BJ (cell line): ENCODE data around the gene RS1. TPM values are rescaled to one million over a fixed set of nuclear protein-coding genes. Genes with fewer than 3 reads are reported as not detected.
A peak's percentile ranks its signal among the peaks of the same experiment; 100 is the strongest.

Source experiments
- CTCF ChIA-PET: fragments of 350-600 bp; formaldehyde crosslinking; extraction: SDS; loops from one replicate; lab custom pipeline; 2021; ENCODE audit warnings: antibody characterized with exemption, inconsistent platforms; lab: Yijun Ruan, JAX
- POLR2A ChIA-PET: fragments of 300-600 bp; sonication (Branson Sonifier 250); formaldehyde crosslinking; extraction: SDS; loops from one replicate; lab custom pipeline; 2021; ENCODE audit warnings: antibody characterized with exemption; lab: Charles Lee
- DNase-seq: peaks from one replicate; pipeline ENCODE4 v3.0.0-alpha.2; 2011; ENCODE audit warnings: low read depth
- H3K27me3 ChIP-seq: 2 replicates; pipeline ENCODE4 v1.6.0; 2011; ENCODE audit warnings: low read length; ENCODE audit not compliant: control insufficient read depth, insufficient read depth
- H3K36me3 ChIP-seq: 2 replicates; pipeline ENCODE4 v1.5.1; 2011; ENCODE audit warnings: low read length; ENCODE audit not compliant: control insufficient read depth, insufficient read depth
- H3K4me3 ChIP-seq: 2 replicates; pipeline ENCODE4 v1.5.1; 2011; ENCODE audit warnings: low read depth, mild to moderate bottlenecking, control low read depth, low read length
- polyA plus RNA-seq: library from polyadenylated mRNA; depleted of rRNA; stranded (reverse); fragments of >200 nt; gene quantifications from 2 replicates; pipeline ENCODE4 v1.2.3, GENCODE V29; 2011
- TF ChIP-seq, protein P1 (sequence below): IDR thresholded peaks from 2 replicates; pipeline ENCODE4 v1.5.1; 2011; ENCODE audit warnings: low read depth, mild to moderate bottlenecking, control low read depth, inconsistent platforms, low read length, moderate library complexity; ENCODE audit not compliant: insufficient read depth

Gene RS1
- polyA plus RNA-seq, 1 experiment = not detected

DNA sequence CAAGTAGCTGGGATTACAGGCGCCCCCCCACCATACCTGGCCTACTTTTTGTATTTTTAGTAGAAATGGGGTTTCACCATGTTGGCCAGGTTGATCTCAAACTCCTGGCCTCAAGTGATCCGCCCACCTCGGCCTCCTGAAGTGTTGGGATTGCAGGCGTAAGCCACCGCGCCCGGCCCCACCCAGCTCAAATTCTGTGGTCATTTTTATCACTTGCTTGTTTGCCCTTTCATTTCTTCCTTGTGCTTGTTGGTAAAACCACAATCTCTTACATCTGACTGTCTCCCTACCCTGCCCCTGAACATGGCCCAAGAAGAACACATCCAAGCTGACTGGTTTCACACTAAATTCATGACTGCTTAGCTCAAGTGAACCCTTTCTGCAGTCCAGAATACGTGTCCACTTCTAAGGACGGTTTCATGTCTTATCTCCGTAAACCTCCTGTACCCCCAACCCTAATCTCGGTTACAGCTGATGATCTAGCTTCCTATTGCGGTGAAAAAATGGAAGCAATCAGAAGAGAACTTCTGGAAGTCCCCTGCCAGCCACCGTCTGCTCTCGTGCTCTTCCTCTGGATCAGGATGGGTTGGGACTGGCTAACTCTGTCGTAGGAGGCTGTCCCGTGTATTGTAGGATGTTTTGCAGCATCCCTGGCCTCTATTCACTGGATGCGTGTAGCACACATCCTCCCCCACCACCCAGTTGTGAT, 5.4 kb upstream of the RS1 start:
- CTCF ChIA-PET = interaction anchor here (1.3 kb wide), 1 partner anchor 10 kb away, joined by 3 read pairs; no protein-coding TSS in a partner anchor
- POLR2A ChIA-PET = no interaction called here

DNA sequence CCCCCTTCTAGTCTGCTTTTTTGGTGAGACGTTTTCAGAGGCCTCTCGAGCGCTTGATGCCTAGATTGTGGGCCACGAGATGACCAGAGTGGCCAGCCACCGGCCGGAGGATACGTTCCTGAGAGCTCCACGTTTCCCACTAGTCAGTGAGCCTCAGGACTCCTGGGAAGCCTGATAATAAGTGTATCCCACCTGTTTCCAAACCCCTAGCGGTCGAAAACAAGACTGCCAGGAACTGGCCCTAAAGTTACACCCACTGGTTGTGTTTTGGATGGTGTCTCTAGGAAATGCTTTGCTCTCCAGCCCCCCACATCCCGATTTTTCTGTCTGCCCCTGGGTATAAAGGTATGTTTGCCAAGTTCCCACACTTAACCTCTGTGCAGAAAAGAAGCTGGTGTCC, 4.6 kb upstream of the RS1 start:
- H3K36me3 ChIP-seq = no peaks in the 10 kb centered on the region
- POLR2A ChIA-PET = no interaction called here
- DNase-seq = no peak

More for the DNA sequence above, 5.4 kb upstream of the RS1 start:
- Histone ChIP-seq H3K4me3 (no peak overlapping the region), H3K36me3 (no peaks in the 10 kb centered on the region), H3K27me3 (no peaks in the 10 kb centered on the region)
- DNase-seq = no peak
- TF ChIP-seq, protein P1, sequence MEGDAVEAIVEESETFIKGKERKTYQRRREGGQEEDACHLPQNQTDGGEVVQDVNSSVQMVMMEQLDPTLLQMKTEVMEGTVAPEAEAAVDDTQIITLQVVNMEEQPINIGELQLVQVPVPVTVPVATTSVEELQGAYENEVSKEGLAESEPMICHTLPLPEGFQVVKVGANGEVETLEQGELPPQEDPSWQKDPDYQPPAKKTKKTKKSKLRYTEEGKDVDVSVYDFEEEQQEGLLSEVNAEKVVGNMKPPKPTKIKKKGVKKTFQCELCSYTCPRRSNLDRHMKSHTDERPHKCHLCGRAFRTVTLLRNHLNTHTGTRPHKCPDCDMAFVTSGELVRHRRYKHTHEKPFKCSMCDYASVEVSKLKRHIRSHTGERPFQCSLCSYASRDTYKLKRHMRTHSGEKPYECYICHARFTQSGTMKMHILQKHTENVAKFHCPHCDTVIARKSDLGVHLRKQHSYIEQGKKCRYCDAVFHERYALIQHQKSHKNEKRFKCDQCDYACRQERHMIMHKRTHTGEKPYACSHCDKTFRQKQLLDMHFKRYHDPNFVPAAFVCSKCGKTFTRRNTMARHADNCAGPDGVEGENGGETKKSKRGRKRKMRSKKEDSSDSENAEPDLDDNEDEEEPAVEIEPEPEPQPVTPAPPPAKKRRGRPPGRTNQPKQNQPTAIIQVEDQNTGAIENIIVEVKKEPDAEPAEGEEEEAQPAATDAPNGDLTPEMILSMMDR = no peak

DNA sequence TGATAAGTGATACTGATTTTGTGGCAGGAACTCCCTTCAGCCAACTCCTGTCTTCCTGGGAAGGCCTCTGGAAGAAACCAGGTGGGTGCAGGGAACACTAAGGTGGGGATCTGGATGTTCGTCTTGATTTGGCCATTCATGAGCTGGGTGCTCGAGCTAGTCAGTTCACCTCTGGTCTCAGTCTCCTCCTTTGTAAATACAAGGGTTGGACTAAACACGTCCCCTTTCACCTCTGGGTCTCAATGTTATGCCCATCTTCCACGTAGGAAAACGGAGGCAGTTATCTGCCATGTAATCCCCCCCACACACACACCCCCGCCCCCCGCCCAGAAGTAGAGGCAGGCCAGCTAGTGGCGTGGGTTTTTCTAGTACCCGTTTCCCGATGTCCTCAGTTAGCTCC, 4.1 kb upstream of the RS1 start:
- Histone ChIP-seq H3K4me3 (no peak overlapping the region), H3K27me3 (no peaks in the 10 kb centered on the region), H3K36me3 (no peaks in the 10 kb centered on the region)
- TF ChIP-seq, protein P1 = no peak
- ChIA-PET POLR2A (no interaction called here), CTCF (no interaction called here)
- no peak for DNase-seq

More for the DNA sequence above, 4.6 kb upstream of the RS1 start:
- TF ChIP-seq, protein P1 = no peak
- Histone ChIP-seq H3K4me3 (no peak overlapping the region), H3K27me3 (no peaks in the 10 kb centered on the region)
- CTCF ChIA-PET = interaction anchor here (1.3 kb wide), 1 partner anchor 10 kb away, joined by 3 read pairs; no protein-coding TSS in a partner anchor

DNA sequence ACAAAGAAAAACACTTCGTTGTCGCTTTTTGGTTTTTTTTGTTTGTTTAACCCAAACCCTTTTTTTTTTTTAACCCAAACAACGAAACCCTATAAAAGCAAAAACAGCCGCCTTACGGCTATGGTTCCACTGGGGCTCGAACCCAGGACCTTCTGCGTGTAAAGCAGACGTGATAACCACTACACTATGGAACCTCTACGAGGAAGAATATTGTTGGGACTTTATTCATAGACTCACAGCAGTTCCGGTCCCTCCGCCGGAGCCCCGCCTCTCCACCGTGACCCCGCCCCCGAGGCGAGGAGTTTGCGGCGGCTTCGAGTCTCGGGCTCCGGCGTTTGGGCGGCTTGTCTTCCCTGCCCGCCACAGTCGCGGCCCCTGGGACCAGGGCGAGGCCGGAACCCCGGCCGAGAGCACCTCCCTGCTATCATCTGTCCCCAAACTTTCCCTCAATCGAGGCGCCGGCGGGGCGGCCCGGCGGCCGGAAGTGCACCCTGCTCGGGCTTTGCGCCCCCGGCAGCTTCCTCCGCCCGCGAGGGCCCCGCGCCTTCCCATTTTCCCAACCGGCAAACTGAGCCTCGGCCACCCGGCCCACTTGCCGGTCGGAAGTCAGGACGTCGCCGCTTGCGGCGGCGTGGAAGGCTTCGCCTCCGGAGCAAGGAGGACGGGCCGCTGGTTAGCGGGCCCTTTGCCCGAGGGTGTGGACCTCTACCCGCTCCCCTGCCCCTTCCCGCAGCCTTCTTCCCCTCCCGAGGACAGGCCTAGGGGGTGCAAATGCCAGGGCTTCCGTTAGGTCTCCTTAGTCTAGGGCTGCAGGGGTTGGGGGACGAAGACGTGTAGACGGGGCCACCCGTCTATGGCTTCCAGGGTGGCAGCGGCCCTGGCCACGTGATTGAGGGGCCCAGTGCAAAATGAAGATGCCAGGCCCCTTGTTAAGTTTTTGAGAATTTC, 3.2 kb upstream of the RS1 start:
- ChIA-PET CTCF (no interaction called here), POLR2A (no interaction called here)
- TF ChIP-seq, protein P1 = no peak

DNA sequence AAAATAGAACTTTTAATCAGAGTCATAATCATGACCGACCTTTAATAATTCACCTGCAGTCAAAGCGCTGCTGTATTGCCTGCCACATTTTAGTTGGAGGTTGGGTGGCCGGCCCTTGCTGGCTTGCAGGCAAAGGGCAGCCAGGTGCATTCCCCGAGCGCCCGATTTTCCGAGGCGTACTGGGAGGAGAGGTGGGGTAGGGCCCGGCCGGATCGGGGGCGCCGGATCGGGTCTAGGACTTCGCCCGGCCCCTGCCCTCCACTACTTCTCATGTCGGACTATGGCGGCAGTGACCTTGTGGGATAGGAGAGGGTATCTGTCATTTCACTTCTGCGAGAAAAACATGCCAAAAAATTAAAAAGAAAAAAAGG, 2.5 kb upstream of the RS1 start:
- H3K36me3 ChIP-seq = no peaks in the 10 kb centered on the region
- H3K27me3 ChIP-seq = no peaks in the 10 kb centered on the region
- TF ChIP-seq, protein P1 = no peak
- ChIA-PET CTCF (no interaction called here), POLR2A (no interaction called here)
- DNase-seq = no peak
- H3K4me3 ChIP-seq = peak overlapping the region; percentile 43

More for the DNA sequence above, 3.2 kb upstream of the RS1 start:
- Histone ChIP-seq H3K4me3 (peak overlapping the region; percentile 61), H3K36me3 (no peaks in the 10 kb centered on the region), H3K27me3 (no peaks in the 10 kb centered on the region)
- DNase-seq = peak; percentile 18
